ENCODE measurements around the gene FNDC3A.

The FNDC3A gene

GRCh38 chr13:49213997-49214916, 238.5 kb downstream of the FNDC3A start:
- peak in 5 of 56 donors; percentile 6 to 30 (median 15) for DNase-seq

DNA sequence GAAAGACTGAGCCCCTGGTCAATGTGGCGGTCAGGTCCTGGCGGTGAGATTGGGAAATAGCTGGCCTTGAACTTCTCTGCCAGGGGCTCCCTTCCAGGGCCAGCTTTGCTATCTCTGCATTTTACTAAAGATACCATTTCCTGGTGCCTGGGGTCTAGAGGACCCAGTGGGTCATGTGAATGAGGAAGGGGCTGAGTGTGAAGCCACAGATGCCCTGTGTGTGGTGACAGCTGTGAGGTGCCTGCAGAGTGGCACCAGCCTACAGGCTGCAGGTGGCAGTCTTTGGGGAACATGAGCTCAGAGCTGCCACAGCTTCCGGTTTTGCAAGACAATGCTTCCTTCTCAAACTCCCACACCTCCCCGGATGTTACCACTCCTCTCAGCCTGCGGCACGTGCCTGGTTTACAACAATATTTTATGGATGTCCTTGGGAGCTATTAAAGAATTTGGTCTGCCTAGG, 239.2 kb downstream of the FNDC3A start:
- peak in 15 of 56 donors; percentile 6 to 33 (median 20) for DNase-seq

GRCh38 chr13:49216334-49216733, 240.6 kb downstream of the FNDC3A start:
- no peak for DNase-seq

GRCh38 chr13:49217962-49218492, 242.3 kb downstream of the FNDC3A start:
- no peak for DNase-seq

- DNase-seq: no peak
Observed at GRCh38 chr13:49218493-49219051, 242.9 kb downstream of the FNDC3A start.

DNA sequence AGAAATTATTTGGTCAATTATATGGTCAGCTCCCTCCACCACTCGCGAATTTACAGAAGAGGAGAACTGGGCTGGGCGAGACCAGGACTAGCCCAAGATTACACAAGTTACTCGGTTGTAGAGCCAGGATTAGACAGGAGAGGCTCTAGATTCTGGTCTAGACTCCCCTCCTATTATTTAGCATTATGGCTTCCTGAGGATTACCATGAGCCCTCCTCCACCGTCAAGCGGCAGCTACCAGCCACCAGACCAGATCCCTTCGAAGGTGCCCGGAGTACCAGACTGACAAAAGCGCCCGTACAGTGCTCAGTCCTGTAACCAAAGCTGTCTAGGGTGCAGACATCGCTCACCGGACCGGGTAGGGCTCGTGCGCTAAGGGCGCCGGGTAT, 243.9 kb downstream of the FNDC3A start:
- DNase-seq: no peak

- peak in 1 of 56 donors; percentile 14 for DNase-seq
Observed at GRCh38 chr13:49220036-49220855, 244.5 kb downstream of the FNDC3A start, which contains the start of gene MLNR. Gene MLNR (plus strand): TSS chr13:49220338. CDS start chr13:49220338, 0 bp downstream.

GRCh38 chr13:49220856-49221589, 245.3 kb downstream of the FNDC3A start:
- no peak for DNase-seq

GRCh38 chr13:49221590-49221965, 245.9 kb downstream of the FNDC3A start:
- no peak for DNase-seq

GRCh38 chr13:49225223-49226042, 249.7 kb downstream of the FNDC3A start:
- DNase-seq: no peak

GRCh38 chr13:49226613-49227012, 250.9 kb downstream of the FNDC3A start:
- DNase-seq: no peak

DNA sequence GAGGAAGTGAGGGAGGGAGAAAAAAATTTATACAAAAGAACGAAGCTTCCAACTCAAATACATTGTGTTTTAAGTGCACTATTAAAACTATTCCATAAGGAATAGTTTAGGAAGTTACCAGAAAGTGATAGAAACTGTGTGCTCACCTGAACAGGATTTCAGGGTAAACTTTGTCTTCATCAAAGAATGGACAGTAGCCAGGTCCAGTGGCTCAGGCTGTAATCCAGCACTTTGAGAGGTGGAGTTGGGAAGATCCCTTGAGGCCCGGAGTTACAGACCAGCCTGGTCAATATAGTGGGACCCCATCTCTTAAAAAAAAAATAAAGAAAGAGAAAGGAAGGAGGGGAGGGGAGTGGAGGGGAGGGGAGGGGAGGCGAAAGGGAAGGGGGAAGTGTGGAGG, 259.0 kb downstream of the FNDC3A start:
- DNase-seq: no peak

- no peak for DNase-seq
Observed at GRCh38 chr13:49235856-49236431, 260.2 kb downstream of the FNDC3A start.

DNA sequence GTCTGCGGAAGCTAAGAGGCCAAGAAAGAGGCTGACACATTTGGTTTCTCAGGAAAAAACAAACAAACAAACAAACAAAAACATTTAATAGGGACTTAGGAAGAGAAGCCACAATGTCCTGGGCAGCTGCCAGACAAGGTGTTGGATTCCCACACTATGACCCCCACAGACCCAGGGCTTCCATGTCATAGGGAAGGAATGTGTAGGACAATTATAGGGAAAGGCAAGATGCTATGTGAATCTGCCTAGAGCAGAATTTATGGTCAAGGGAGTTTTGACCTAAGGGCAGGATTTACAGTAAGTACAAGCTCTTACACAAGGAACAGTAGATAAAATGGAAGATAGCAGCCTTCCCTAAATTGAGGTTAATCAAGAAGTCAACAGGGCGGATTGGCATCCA, 262.9 kb downstream of the FNDC3A start:
- no peak for DNase-seq

GRCh38 chr13:49240017-49240416, 264.3 kb downstream of the FNDC3A start:
- DNase-seq: no peak

DNA sequence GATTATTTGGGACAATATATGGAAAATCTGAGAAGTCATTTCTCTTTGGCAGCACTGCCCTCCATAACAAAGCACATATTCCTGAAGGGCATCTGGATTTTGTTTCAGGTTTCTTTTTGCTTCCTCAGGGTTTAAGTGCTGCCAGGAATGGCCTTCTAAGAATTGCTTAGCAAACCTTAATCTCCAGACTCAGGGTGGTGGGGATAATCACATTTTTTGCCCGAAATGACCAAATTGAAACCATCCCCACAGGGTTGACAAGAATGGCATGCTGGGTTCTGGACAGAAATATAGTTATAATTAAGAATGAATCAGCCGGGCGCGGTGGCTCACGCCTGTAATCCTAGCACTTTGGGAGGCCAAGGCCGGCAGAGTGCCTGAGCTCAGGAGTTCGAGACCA, 265.6 kb downstream of the FNDC3A start:
- DNase-seq: no peak

GRCh38 chr13:49245101-49245500, 269.4 kb downstream of the FNDC3A start:
- DNase-seq: no peak

GRCh38 chr13:49246850-49247642, 271.3 kb downstream of the FNDC3A start:
- DNase-seq: peak in 3 of 56 donors; percentile 42 to 56 (median 44)
